ENCODE results near the gene RNF180. TPM values are rescaled to one million over a fixed set of nuclear protein-coding genes. Genes with fewer than 3 reads are reported as not detected.

The RNF180 gene
- total RNA-seq, 1 donor from 2014 or later: 7.9 TPM

DNA sequence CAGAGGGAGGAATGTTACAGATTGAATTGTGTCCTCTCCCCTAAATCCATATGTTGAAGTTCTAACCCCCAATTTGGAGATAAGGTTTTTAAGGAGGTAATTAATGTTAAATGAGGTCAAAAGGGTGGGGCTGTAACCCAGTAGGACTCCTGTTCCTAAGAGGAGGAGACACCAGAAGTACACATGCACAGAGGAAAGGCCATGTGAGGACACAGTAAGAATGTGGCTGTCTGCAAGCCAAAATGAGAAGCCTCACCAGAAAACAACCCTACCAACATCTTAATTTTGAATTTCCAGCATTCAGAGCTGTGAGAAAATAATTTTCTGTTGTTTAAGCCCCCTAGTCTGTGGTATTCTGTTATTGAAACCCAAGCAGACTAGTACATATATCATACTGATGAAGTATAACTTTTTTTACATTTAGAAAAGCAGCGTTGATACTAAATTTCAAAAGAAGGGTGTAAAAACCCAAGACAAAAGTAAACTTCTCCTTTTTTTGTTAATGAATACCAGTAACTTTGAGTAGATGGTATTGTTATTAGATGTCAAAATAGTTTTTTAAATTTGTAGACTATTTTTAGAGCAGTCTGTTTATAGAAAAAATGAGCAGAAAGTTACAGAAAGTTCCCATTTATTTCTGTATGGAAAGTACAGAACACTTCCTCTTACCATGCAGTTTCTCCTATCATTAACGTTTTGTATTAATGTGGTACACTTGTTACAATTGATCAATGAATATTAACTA, 25.1 kb downstream of the RNF180 start:
- Histone ChIP-seq H3K9me3 (no peaks in the 10 kb centered on the region), H3K4me3 (no peak overlapping the region), H3K4me1 (peaks cover 0 to 17% of the 10 kb centered on the region in 2 donors), H3K27me3 (no peaks in the 10 kb centered on the region), H3K36me3 (no peaks in the 10 kb centered on the region), H3K27ac (no peak overlapping the region)
- intact Hi-C loops (cut with DNase I): no loop called here
- no peak for DNase-seq (ENCODE audit: low spot score in 2 of 2)
- TF ChIP-seq, protein P1, sequence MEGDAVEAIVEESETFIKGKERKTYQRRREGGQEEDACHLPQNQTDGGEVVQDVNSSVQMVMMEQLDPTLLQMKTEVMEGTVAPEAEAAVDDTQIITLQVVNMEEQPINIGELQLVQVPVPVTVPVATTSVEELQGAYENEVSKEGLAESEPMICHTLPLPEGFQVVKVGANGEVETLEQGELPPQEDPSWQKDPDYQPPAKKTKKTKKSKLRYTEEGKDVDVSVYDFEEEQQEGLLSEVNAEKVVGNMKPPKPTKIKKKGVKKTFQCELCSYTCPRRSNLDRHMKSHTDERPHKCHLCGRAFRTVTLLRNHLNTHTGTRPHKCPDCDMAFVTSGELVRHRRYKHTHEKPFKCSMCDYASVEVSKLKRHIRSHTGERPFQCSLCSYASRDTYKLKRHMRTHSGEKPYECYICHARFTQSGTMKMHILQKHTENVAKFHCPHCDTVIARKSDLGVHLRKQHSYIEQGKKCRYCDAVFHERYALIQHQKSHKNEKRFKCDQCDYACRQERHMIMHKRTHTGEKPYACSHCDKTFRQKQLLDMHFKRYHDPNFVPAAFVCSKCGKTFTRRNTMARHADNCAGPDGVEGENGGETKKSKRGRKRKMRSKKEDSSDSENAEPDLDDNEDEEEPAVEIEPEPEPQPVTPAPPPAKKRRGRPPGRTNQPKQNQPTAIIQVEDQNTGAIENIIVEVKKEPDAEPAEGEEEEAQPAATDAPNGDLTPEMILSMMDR (IDR thresholded peaks at IDR 0.05): no peak

DNA sequence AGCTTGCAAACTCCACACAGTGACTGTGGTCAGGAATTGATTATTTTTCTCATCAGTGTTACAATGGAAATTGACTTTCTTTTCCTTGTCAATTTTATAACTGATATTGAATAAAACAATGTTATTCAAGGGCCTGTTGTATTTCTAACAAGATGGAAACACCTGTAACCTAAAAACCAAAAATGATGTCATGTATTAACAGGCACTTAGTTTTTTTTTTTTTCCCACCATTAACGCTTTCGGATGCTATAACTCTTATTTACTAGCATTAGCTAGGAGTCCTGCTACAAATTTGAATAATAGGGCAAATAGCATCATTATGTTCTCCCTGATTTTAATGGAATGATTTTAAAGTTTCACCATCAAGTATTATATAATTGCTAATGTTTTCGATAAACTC, 30.3 kb downstream of the RNF180 start:
- Histone ChIP-seq H3K27ac (no peak overlapping the region), H3K4me3 (no peak overlapping the region), H3K9me3 (no peaks in the 10 kb centered on the region), H3K27me3 (no peaks in the 10 kb centered on the region), H3K36me3 (no peaks in the 10 kb centered on the region), H3K4me1 (peaks cover 0 to 6% of the 10 kb centered on the region in 2 donors)
- TF ChIP-seq, protein P1 (IDR thresholded peaks at IDR 0.05): no peak
- intact Hi-C loops (cut with DNase I): no loop called here
- no peak for DNase-seq (ENCODE audit: low spot score in 2 of 2)

- H3K27ac ChIP-seq: no peak overlapping the region
- intact Hi-C loops (cut with DNase I): no loop called here
- H3K4me1 ChIP-seq: no peaks in the 10 kb centered on the region
- TF ChIP-seq, protein P1 (IDR thresholded peaks at IDR 0.05): no peak
- no peak for DNase-seq (ENCODE audit: low spot score in 2 of 2)
- H3K36me3 ChIP-seq: no peaks in the 10 kb centered on the region
- H3K4me3 ChIP-seq: no peak overlapping the region
- H3K27me3 ChIP-seq: no peaks in the 10 kb centered on the region
- H3K9me3 ChIP-seq: no peaks in the 10 kb centered on the region
These were observed 33.8 kb downstream of the RNF180 start for GRCh38 chr5:64199425-64199824.

DNA sequence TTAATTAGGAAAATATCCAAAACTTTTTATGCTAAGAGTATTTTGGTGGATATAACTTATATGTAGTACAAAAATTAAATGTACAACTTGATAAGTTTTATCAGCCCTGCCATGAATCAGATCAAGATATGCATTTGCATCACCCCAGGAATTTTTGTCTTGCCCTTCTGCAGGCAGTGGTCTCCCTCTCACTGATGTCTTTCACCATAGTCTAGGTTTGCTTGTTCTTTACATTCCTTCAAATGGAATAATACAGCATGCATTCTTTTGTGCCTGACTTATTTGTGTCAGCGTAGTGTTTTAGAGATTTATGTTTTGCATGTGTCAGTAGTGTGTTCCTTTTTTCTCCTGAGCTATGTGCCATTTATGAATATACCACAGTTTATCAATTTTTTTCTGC, 36.4 kb downstream of the RNF180 start:
- TF ChIP-seq, protein P1 (IDR thresholded peaks at IDR 0.05): no peak
- intact Hi-C loops (cut with DNase I): no loop called here
- no peak for DNase-seq (ENCODE audit: low spot score in 2 of 2)
- Histone ChIP-seq H3K27ac (no peak overlapping the region), H3K27me3 (no peaks in the 10 kb centered on the region), H3K9me3 (no peaks in the 10 kb centered on the region), H3K36me3 (no peaks in the 10 kb centered on the region), H3K4me3 (no peak overlapping the region), H3K4me1 (no peaks in the 10 kb centered on the region)

- intact Hi-C loops (cut with DNase I): loop anchor here (1.0 to 5.0 kb wide), 3 partner anchors 39 to 132 kb away; partner anchors contain the start of gene RNF180
- no peaks in the 10 kb centered on the region for H3K9me3 ChIP-seq
- TF ChIP-seq, protein P1 (IDR thresholded peaks at IDR 0.05): no peak
- H3K36me3 ChIP-seq: no peaks in the 10 kb centered on the region
- no peak for DNase-seq (ENCODE audit: low spot score in 2 of 2)
- H3K4me1 ChIP-seq: no peaks in the 10 kb centered on the region
- no peak overlapping the region for H3K27ac ChIP-seq
- H3K27me3 ChIP-seq: no peaks in the 10 kb centered on the region
- H3K4me3 ChIP-seq: no peak overlapping the region
These were observed 41.0 kb downstream of the RNF180 start for GRCh38 chr5:64206653-64207052.

All from ascending aorta (tissue), 2 donors.